ENCODE results near the gene ENO3. TPM values are rescaled to one million over a fixed set of nuclear protein-coding genes. Genes with fewer than 3 reads are reported as not detected.

ENO3 gene
- polyA plus RNA-seq, 3 donors from 2014 or later: 1.6 to 4.2 (median 4.1) TPM

DNA sequence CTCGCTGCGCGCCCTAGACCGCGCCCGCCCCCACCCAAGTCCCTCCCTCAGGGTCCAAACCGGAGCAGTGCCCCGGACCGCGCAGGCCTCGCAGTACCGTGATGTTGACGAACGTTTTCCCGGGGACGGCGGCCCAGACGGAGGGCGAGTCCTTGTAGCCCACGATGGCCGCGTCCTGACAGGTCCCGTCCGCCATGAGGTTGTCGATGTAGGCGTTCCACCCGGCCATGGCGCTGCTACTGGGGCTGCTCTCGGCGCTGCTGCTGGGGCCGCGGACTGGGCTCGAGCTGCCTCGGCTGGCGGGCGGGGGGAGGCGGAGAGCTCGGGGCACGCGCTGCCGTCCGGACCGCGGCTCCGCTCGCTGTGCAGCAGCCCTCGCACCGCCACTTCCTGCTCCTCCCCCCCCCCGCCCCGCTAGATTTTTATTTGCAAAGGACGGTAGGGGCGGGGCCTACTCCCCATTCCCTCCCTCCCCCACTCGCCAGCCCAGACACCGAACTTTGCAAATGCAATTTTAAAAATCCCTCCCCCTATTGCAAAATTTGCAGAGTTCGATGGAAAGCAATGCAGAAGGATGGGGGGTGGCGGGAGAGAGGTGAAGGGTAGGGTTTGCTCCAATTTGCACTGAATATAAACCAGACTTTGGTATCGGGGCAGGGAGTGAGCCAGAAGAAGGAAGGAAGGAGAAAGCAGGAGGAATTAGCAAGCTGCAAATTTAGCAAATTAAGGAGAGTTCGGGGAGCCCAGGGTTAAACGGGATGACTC lies 2.6 kb upstream of the ENO3 start, which contains the start of gene PFN1:
TSS of gene PFN1 (minus strand) at position 365 of the 765 bp plus-strand sequence. CDS start at position 229, 136 bp downstream.
- Mint-ChIP-seq H3K9me3 (peaks cover 0 to 2% (median 0%) of the 10 kb centered on the region in 6 donors), H3K4me1 (peaks cover 48 to 56% of the 10 kb centered on the region in 2 donors), H3K36me3 (peaks cover 26 to 29% (median 26%) of the 10 kb centered on the region in 3 donors), H3K27ac (peak within 1 kb of the TSS; percentile 95 to 100 (median 98)), H3K4me3 (peak within 1 kb of the TSS; percentile 96 to 100 (median 99)), H3K27me3 (ENCODE audit: low read depth in 3 of 3) (peaks cover 21 to 48% (median 28%) of the 10 kb centered on the region in 3 donors)
- peak; percentile 87 to 91 (median 90) for DNase-seq

DNA sequence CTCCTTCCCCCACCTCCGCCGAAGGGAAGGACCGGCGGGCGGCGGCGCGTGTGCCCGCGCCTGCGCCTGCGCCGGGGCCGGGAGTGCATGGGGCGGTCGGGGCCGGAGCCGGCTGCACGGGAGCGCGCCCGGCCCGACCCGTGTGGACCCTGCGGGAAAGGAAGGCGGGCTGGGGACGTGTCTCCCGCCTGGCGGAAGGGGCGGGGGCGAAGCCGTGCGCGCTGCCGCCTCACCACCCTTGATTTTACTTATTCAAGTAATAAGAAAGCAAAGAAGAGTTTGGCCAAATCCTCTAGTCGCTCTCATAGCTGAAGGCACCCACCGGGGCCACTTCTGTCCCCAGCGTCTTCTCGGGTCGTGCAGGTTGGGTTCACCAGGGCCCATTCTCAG lies 2.0 kb upstream of the ENO3 start:
- Mint-ChIP-seq H3K27ac (peak overlapping the region; percentile 95 to 100 (median 98)), H3K27me3 (ENCODE audit: low read depth in 3 of 3) (peaks cover 21 to 48% (median 28%) of the 10 kb centered on the region in 3 donors), H3K4me3 (peak overlapping the region; percentile 96 to 100 (median 99)), H3K36me3 (peaks cover 24 to 28% (median 24%) of the 10 kb centered on the region in 3 donors), H3K4me1 (peaks cover 42 to 51% of the 10 kb centered on the region in 2 donors), H3K9me3 (peaks cover 0 to 2% (median 0%) of the 10 kb centered on the region in 6 donors)
- DNase-seq: peak; percentile 80 to 85 (median 84)

DNA sequence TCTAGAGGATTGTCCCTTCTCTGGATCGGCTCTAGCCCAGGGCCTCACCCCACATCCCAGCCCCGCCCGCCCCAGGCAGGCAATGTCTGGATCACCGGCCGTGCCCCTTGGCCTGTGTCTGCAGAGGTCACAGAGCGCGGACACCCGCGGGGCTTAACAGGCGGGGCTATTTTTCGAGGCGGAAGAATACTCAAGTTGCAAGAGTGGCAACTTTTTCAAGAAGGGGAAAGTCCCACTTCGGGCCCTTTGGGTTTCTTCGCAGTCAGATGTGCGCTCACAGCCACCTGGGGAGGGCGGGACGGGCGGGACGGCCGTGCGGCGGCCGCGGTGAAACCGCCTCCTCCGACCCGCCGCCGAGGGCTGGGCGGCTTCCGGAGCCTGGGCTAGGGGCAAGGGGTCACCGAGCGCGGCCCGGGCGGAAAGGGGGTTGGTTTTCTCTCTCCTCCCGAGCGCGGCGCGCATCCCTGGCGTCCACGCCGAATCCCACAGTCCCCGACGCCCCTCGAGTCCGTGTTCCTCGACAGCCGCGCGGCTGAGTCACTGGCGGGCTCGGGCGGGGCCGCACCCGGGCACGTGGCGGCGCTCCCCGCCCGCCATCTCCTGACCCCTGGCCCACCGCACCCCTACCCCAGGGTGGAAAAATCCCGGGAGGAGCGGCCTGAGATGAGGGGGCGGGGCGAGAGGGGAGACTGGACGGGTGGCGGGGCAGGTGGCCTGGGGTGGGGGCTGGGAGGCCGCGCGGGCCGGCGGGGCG lies 1.4 kb upstream of the ENO3 start:
- H3K27me3 Mint-ChIP-seq (ENCODE audit: low read depth in 3 of 3): peaks cover 19 to 46% (median 28%) of the 10 kb centered on the region in 3 donors
- peaks cover 18 to 23% (median 19%) of the 10 kb centered on the region in 3 donors for H3K36me3 Mint-ChIP-seq
- peak; percentile 81 to 84 (median 81) for DNase-seq
- peak overlapping the region; percentile 83 to 100 (median 98) for H3K4me3 Mint-ChIP-seq
- H3K4me1 Mint-ChIP-seq: peaks cover 37 to 46% of the 10 kb centered on the region in 2 donors
- H3K9me3 Mint-ChIP-seq: peaks cover 0 to 2% (median 0%) of the 10 kb centered on the region in 6 donors
- H3K27ac Mint-ChIP-seq: peak overlapping the region; percentile 79 to 95 (median 92)

DNA sequence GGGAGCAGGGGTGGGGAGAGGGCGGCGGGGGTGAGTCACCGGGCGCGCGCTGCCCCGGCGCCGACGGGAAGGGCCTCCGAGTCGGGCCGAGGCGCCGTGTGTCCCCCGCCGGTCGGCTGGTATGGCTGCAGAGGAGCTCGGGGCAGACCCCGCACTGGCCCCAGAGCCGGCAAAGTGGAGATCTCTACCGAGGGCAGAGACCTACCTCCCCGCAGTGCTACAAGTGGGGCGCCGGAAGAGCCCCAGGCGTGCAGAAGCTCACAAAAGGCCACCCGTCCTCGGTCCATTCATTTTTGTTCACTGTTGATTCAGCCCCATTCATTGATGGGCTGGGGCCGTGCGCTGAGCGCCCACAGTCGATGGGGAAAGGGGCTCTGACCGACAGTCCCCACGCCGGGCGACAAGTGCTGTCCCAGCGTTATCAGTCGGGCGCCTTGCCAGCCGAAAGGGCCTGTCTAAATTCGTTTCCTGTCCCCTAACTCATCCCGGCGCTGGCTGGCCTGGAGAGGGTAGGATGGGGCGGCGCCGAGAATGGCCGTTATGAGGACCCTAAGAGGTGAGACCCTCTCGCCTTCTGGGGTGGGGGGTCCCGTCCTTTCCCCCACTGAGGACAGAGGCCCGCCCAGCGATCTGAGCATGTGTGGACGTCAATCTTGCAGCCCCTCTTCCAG lies 709 bp upstream of the ENO3 start:
- Mint-ChIP-seq H3K36me3 (peaks cover 14 to 16% (median 16%) of the 10 kb centered on the region in 3 donors), H3K27ac (peak overlapping the region; percentile 89 to 96 (median 92)), H3K27me3 (ENCODE audit: low read depth in 3 of 3) (peaks cover 19 to 40% (median 26%) of the 10 kb centered on the region in 3 donors), H3K9me3 (peaks cover 0 to 2% (median 0%) of the 10 kb centered on the region in 6 donors), H3K4me3 (peak overlapping the region; percentile 84 to 88 (median 87)), H3K4me1 (peaks cover 30 to 39% of the 10 kb centered on the region in 2 donors)
- DNase-seq: peak in 1 of 3 donors; percentile 59

DNA sequence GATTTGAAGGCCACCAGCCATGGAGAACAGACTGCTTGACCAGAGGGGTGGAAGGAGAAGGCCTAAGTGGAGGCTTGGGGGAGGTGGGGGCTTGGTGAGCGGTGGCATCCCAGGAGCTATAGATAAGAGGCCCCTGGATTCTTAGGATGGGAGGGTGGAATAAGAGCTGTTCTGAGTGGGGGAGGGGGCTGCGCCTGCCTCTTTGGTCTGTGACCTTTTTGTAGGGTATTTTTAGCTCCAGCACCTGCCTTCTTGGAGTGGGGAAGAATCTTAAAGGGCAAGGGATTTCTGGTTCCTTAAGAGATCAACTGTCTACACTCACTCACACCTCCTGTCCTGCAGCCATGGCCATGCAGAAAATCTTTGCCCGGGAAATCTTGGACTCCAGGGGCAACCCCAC lies 567 bp downstream of the ENO3 start:
- Mint-ChIP-seq H3K27me3 (ENCODE audit: low read depth in 3 of 3) (peaks cover 16 to 27% (median 19%) of the 10 kb centered on the region in 3 donors), H3K27ac (peak overlapping the region in 3 of 6 donors; percentile 89 to 96 (median 89)), H3K9me3 (peaks cover 0 to 2% (median 0%) of the 10 kb centered on the region in 6 donors), H3K4me3 (peak overlapping the region in 4 of 5 donors; percentile 49 to 88 (median 82)), H3K4me1 (peaks cover 19 to 27% of the 10 kb centered on the region in 2 donors), H3K36me3 (peaks cover 5 to 6% (median 6%) of the 10 kb centered on the region in 3 donors)
- DNase-seq: no peak

DNA sequence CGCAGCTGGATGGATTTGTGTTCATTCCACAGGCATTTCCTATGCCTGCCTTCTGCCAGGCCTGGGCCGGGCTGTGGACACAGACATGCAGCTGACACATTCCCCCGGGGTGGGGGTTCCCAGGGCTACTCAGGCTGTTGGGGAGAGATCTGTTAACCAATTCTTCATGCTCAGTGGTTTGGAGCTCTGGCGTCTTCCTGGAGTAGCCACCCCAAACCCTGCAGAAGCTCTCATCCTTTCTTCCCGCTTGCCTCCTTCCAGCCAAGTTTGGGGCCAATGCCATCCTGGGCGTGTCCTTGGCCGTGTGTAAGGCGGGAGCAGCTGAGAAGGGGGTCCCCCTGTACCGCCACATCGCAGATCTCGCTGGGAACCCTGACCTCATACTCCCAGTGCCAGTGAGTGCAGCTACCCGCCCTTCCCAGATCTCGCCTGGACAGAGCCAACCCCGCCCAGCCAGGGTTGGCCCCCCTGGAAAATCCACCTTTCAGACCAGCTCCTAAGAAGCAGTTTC lies 2.6 kb downstream of the ENO3 start:
- Mint-ChIP-seq H3K27me3 (ENCODE audit: low read depth in 3 of 3) (peaks cover 6 to 12% (median 7%) of the 10 kb centered on the region in 3 donors), H3K4me1 (peaks cover 13 to 21% of the 10 kb centered on the region in 2 donors), H3K4me3 (no peak overlapping the region), H3K36me3 (no peaks in the 10 kb centered on the region), H3K9me3 (peaks cover 0 to 1% (median 0%) of the 10 kb centered on the region in 6 donors), H3K27ac (no peak overlapping the region)
- no peak for DNase-seq

DNA sequence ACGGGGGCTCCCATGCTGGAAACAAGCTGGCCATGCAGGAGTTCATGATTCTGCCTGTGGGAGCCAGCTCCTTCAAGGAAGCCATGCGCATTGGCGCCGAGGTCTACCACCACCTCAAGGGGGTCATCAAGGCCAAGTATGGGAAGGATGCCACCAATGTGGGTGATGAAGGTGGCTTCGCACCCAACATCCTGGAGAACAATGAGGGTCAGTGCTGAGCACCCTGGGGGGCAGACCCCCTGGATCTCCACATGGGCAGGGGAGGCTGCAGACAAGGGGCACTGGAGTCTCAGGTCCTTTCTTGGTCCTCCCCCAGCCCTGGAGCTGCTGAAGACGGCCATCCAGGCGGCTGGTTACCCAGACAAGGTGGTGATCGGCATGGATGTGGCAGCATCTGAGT lies 4.2 kb downstream of the ENO3 start:
- no peak overlapping the region for H3K27ac Mint-ChIP-seq
- H3K4me1 Mint-ChIP-seq: peaks cover 12 to 17% of the 10 kb centered on the region in 2 donors
- no peaks in the 10 kb centered on the region for H3K9me3 Mint-ChIP-seq
- H3K36me3 Mint-ChIP-seq: no peaks in the 10 kb centered on the region
- no peak overlapping the region for H3K4me3 Mint-ChIP-seq
- H3K27me3 Mint-ChIP-seq (ENCODE audit: low read depth in 3 of 3): peaks cover 2 to 4% (median 2%) of the 10 kb centered on the region in 3 donors
- no peak for DNase-seq

DNA sequence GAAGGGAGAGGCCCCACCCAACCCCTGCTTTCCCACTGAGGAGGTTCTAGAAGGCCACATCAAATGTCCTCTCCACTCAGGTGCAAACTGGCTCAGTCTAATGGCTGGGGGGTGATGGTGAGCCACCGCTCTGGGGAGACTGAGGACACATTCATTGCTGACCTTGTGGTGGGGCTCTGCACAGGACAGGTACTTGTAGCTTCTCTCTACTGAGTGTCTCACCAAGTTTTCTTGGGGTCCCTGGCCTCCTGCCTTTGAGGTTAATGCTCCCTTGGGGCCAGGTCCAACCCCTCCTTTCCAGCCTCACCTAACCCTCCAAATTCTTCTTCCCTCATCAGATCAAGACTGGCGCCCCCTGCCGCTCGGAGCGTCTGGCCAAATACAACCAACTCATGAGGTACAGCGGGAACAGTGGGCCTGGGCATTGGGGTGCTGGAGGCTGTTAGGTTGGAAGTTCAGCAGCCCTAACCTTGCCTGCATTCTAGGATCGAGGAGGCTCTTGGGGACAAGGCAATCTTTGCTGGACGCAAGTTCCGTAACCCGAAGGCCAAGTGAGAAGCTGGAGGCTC lies 5.7 kb downstream of the ENO3 start:
- Mint-ChIP-seq H3K27ac (no peak overlapping the region), H3K36me3 (peaks cover 0 to 9% (median 8%) of the 10 kb centered on the region in 3 donors), H3K4me1 (peaks cover 0 to 4% of the 10 kb centered on the region in 2 donors), H3K27me3 (ENCODE audit: low read depth in 3 of 3) (no peaks in the 10 kb centered on the region), H3K4me3 (no peak overlapping the region), H3K9me3 (no peaks in the 10 kb centered on the region)
- peak; percentile 30 to 36 (median 35) for DNase-seq

DNA sequence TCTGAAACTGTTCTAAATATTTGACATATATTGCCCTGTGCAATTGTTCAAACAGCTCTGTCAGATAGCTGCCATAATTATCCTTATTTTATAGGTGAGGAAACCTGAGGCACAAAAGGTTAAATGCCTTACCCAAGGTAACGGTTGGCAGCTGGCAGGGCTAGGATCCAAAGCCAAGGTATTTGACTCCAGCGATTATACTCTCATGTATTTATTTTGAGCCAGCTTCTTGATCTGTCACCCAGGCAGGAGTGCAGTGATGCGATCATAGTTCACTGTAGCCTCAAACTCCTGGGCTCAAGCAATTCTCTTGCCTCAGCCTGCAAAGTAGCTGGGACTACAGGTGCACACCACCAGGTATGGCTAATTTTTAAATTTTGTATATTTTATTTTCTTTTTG lies 7.2 kb downstream of the ENO3 start:
- H3K27ac Mint-ChIP-seq: no peak overlapping the region
- H3K4me3 Mint-ChIP-seq: no peak overlapping the region
- H3K36me3 Mint-ChIP-seq: peaks cover 0 to 9% (median 8%) of the 10 kb centered on the region in 3 donors
- H3K27me3 Mint-ChIP-seq (ENCODE audit: low read depth in 3 of 3): no peaks in the 10 kb centered on the region
- peaks cover 0 to 4% of the 10 kb centered on the region in 2 donors for H3K4me1 Mint-ChIP-seq
- H3K9me3 Mint-ChIP-seq: no peaks in the 10 kb centered on the region
- DNase-seq: no peak

DNA sequence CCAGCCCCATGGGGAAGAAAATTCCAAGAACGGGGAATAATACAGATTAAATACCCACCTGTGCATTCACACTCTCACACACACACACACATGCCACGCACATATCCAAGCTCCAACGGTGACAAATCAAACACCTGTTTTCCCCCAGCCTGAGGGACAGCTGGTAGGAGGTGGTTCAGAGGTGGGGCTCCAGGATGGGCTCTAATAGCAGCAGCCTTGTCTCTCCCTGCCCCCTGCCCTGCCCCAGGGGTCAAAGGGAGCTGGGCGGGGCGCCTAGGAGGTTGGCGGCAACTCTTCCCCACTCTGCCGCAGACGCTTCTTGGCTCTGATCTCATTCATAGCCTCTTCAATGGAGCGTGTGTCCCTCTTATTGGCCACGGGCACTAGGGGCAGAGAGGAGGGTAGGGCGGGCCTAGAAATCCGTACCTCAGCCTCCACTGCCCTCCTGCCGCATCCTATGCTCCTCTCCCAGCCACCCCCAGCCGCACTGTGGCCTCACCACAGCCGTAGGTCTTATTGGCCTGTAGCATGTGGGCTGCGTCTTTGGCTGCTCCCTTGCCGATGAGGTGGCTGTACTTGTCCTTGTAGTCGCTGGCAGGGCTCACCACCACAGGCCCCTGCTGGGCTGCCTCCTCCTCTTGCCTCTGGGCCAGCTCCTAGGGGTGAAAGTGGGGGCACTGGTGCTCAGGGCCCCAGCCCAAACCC lies 8.5 kb downstream of the ENO3 start:
- Mint-ChIP-seq H3K9me3 (no peaks in the 10 kb centered on the region), H3K27me3 (ENCODE audit: low read depth in 3 of 3) (no peaks in the 10 kb centered on the region), H3K27ac (no peak overlapping the region), H3K4me1 (peaks cover 0 to 3% of the 10 kb centered on the region in 2 donors), H3K4me3 (no peak overlapping the region), H3K36me3 (peaks cover 0 to 9% (median 8%) of the 10 kb centered on the region in 3 donors)
- DNase-seq: no peak

DNA sequence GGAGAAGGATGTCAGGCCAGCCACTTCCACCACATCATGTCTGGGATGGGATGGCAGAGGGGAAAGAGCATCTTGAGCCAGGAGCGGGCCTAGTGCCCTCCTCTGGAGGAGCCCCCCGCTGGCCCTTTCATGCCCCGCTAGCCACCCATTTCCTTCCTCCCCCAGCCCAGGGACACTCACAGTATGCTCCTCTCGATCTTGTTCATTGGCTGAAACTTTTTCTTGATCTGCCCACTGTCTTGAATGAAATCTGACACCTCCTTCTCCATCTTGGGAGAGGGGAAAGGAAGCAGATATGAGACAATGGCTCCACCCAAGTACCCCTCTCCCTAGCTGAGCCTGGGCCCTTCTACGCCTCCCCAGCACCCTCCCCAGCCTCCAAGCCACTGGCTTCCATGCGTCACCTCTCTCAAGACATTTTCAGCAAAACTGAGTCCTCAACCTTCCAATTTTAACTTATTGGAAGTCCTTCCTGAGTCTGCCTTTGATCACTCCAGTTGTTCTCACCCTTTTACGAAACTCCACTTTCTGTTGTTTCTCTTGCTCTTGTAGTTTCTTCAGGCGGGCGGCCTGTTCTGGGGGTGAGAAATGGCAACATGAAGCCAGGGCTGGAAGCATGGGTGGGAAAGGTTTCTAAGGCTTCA lies 9.5 kb downstream of the ENO3 start:
- no peak for DNase-seq
- no peaks in the 10 kb centered on the region for H3K9me3 Mint-ChIP-seq
- H3K27ac Mint-ChIP-seq: peak overlapping the region in 1 of 6 donors; percentile 20
- H3K4me3 Mint-ChIP-seq: no peak overlapping the region
- H3K27me3 Mint-ChIP-seq (ENCODE audit: low read depth in 3 of 3): no peaks in the 10 kb centered on the region
- H3K36me3 Mint-ChIP-seq: peaks cover 0 to 9% (median 8%) of the 10 kb centered on the region in 3 donors
- peaks cover 4 to 6% of the 10 kb centered on the region in 2 donors for H3K4me1 Mint-ChIP-seq

Data from immature natural killer cell (primary cell).